ENCODE results near the gene SUDS3.
A peak's percentile ranks its signal among the peaks of the same experiment; 100 is the strongest.

The SUDS3 gene

GRCh38 chr12:118357257-118358007 lies 18.9 kb upstream of the SUDS3 start:
- DNase-seq = peak; percentile 81 to 96 (median 90)

GRCh38 chr12:118358008-118358359 lies 18.4 kb upstream of the SUDS3 start:
- DNase-seq = no peak

DNA sequence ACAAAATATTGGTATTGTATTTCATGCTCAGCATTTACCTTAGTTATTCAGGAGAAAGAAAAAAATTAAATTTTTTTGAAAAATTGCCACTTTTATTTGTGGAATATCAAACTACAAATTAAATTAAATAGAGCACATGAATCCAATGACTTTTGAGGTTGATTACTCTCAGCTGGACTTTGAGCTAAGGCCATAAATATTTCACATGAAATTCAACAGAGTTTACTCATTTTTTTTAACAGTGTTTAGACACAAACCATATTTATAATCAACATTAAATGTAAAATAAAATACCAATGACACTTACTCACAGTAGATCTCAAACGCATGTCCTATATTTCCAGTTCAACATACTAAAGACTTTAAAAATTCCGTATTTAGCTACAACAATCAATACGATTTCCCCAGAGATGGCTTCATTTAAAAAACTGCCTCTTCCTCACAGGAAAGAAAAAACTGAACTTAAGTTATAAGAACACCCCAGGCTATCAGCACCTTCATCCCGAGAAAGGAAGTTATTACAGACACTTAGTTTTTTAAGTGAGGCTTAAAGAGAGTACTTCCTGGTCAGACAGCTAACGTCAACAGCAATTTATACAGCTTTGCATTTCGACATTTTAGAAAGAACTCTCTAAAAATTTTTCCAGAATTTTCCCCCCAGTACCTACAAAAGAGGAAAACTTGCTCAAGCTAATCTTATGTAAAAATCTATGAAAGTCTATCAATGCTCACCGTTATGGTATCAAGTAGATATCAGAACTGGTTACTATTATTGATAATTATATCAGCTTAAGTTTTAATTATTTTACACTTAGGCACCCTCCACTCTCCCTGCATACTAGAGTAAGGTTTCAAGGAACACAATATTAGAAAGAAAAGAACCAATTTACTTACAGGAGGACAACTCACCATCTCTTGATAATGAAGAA lies 17.5 kb upstream of the SUDS3 start:
- peak; percentile 52 to 81 (median 68) for DNase-seq

DNA sequence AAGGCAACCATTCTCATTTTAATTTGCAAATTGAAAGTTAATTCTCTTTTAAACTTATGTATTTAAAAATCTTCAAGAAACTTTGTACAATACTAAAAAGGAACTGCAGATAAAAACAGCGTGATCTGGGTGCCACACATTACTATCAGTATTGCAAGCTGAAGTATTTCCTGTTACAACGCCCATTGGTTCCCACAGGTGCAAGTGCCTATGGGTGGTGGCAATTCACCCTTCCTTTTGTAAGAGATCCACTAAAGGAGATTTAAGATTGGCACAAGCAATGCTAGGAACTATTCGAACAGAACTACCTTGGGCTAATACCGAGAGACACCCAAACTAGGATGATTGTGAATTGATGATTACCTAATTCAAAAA lies 16.8 kb upstream of the SUDS3 start:
- DNase-seq = peak in 3 of 4 experiments; percentile 43 to 56 (median 55)

DNA sequence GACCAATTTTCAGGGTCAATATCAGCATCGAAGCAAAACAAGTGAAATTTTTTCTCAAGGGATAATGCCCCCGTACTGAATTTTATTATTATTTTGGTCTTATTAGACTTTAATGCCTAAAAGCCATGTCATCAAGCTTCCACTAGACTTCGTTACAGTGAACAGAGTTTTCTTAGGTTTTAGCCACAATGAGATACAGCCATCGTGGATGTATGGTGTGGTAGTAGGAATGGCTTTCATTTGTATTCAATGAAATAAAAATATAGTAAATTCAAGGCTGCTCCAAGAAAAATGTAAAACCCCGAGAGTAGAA lies 15.3 kb upstream of the SUDS3 start:
- DNase-seq = no peak

DNA sequence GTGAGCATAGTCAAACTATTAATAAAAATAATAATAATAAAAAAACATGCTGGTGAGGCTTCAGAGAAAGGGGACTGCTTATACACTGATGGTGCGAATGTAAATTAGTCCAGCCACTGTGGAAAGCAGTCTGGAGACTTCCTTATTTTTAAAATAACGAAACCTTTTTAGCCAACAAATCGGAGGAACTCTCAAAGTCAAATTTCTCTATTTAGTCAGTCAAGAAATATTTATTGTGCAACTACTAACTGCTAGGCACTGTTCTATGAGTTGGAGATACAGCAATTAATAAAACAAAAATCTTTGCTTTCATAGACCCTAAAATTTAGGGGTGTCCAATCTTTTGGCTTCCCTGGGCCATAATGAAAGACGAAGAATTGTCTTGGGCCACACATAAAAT lies 14.5 kb upstream of the SUDS3 start:
- DNase-seq = peak in 3 of 4 experiments; percentile 35 to 83 (median 81)

DNA sequence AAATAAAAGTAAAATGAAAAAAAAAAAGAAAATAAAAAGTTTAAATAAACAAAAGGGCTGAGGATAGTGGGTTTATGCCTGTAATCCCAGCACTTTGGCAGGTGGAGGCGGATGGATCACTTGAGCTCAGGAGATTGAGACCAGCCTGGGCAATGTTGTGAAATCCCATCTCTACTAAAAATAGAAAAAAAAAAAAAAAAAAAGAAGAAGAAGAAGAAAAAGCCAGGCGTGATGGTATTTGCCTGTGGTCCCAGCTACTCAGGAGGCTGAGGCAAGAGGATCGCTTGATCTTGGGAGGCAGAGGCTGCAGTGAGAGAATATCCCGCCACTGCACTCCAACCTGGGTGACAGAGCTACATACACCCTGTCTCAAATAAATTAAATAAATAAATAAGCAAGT lies 7.5 kb upstream of the SUDS3 start:
- DNase-seq = peak in 3 of 4 experiments; percentile 36 to 54 (median 44)

DNA sequence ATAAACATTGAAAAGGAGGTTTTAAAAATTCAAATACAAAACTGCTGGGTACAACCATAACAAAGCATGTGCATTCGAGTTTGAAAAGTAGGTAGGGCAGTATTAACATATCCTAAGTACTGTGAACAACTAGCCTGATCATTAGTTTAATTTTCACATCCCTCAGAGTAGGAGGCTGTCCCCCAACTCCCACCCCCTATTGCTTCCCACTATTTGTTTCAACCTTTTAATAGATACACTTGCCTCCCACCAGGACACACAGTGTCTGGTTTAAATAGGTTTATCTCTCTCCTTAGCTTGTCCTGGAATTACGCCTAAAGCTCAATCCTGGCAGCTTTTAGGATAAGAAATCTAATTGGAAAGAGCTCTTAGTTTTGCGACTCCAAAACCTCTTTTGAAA lies 5.8 kb upstream of the SUDS3 start:
- DNase-seq = no peak

- peak in 1 of 4 experiments; percentile 48 for DNase-seq
These were observed 4.8 kb upstream of the SUDS3 start for GRCh38 chr12:118371321-118372282.

GRCh38 chr12:118372541-118373495 lies 3.5 kb upstream of the SUDS3 start, which contains the start of gene TAOK3:
Gene TAOK3 (minus strand): TSS chr12:118372907. CDS start chr12:118255567, 117,340 bp downstream.
- peak; percentile 98 to 99 (median 98) for DNase-seq

DNA sequence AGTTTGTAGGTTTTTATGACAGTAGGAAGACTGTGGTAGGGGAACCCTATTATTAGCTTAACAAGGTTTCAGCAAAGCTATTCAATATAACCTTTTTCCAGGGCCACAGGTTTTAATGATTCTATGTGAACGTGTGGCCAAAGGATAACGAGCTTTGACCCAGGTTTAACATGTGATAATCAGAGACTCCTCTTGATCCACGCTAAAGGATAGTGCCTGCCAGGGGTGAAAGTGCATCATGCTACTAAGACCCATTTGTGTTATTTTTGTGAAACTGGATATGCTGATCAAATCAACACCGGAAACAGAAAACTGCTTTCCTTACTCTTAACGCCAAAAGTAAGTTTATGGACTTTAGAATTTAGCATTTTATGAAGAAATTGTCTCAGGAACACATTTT lies 2.7 kb upstream of the SUDS3 start:
- DNase-seq = no peak

GRCh38 chr12:118374126-118374725 lies 2.1 kb upstream of the SUDS3 start:
- no peak for DNase-seq

DNA sequence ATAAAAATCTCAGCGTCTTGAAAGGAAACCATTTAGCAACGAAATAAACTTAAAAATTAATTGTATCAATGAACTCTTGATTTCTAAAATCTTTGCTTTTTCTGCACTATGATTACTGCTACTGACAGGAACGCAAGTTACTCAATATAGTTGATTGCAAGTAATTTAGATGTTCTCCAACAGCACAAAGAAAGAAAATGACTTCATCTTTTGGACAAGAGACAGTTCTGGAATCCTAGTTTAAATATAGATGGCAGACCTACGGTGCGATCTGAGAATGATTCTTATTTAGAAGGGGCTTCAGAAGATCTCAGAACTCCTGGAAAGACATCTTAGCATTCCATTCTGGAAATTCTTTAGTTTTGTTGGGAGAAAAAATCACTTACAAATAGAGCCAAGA lies 1.4 kb upstream of the SUDS3 start:
- DNase-seq = no peak

- DNase-seq = no peak
These were observed 1.0 kb upstream of the SUDS3 start for GRCh38 chr12:118375348-118375747.

GRCh38 chr12:118377021-118377883 lies 897 bp downstream of the SUDS3 start:
- DNase-seq = no peak

DNA sequence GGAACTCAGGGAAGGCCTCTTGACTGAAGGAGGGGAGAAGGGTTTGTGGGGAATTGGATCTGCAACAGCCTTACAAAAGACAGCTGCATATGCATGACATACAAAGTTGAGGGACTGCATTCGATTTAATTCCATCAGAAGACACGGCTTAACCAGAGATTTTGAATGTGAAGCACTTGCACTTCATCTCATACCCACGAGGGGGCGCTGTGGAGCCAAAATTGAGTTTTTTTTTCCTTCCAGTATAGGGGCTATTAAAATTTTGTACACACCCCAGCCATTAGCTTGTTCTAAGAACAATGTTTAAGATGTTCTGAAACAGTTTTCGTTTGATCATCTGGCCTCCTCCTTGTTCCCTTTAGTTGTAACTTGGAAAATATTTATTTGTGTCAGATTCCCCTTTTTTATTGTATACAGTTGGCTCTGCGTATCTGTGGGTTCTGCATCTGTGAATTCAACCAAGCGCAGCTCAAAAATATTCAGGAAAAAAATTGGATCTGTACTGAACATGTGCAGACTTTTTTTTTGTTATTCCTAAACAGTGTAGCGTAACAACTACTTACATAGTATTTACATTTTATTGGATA lies 1.6 kb downstream of the SUDS3 start:
- DNase-seq = peak; percentile 60 to 83 (median 66)

DNA sequence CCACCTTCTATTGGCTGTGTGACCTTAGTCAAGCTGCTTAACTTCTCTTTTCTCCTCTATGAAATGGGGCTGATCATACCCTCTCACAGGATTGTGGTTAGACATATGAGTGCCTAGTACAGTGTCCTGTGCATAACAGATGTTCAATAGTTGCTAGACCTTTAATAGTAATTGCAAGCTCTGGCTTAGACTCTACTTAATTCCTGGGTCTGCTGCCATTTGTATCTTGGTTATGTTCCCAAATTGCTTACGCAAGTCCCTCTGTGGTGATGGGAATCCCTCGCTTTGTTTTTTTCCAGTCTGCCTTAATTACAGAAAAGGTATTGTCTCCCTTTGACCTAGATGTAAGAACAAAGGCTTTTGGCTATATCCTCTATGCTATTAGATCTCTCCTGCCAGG lies 15.1 kb downstream of the SUDS3 start:
- no peak for DNase-seq

DNA sequence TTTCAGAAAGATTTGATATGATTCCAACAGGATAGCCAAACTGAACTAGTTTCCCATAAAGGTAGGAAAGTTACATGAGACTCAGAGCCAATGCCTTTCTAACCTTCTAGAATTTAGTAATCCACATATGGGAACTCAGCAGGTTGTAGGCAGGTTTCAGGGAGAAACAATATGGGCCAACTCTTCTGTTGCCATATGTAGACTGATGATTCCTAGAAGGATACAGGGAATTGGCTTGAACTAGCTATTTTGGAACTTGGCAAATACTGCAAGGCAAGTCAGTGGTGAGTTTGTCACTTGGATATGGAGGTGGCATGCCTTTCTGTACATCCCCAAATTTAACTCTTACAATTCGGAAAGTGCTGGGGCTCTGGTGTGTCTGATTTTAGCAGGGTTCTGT lies 15.5 kb downstream of the SUDS3 start:
- no peak for DNase-seq

DNA sequence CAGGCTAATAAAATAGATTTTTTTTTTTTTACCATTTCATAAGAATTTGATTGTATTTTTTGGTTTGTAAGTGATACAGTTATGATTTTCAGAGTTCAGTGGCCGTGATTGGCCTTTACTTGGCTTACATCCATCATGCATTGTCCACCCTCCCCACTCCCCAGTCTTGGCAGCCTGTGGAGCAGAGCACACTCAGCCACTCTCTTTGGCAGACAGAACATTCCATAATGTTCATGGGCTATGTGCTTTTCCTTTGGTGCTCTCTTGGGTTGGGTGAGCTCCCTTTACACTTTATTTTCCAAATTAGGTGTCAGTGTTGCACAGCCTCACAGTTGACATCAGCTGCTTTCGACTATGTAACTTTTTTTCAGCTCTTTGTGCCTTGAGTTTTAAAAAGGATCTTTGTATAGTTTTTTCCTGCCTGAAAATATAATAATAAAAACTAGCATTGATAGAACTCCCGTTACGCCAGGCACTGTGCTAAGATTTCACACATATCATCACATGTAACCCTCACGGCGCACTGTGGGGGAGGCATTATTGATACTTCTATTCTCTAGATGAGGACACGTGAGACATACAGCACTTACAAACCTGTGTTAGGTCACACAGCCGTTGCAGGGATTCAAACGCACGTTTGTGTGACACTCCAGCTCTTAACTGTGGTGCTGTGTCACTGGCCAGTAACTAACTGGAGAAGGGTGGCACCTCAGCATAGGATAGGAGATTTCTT lies 21.5 kb downstream of the SUDS3 start:
- DNase-seq = no peak
